H1 (cell line): Measurements from ENCODE around the gene MAGI2. TPM values are rescaled to one million over a fixed set of nuclear protein-coding genes. Genes with fewer than 3 reads are reported as not detected.

Experiments used
- CTCF ChIA-PET: fragments of 300-600 bp; sonication (Branson Sonifier 250); formaldehyde crosslinking; loops from one replicate; lab custom pipeline; 2021; ENCODE audit not compliant: partially characterized antibody; lab: Charles Lee
- POLR2A ChIA-PET: fragments of 300-600 bp; sonication (Branson Sonifier 250); formaldehyde crosslinking; loops from one replicate; lab custom pipeline; 2021; ENCODE audit warnings: inconsistent platforms; ENCODE audit not compliant: partially characterized antibody; lab: Charles Lee
- DNase-seq, 2 experiments: peaks; one replicate each; pipeline versions ENCODE4 v3.0.0 to v3.0.0-alpha.2; 2010 to 2022; ENCODE audit warnings: low spot score in 2 of 2, low read depth in 1 of 2, mixed read lengths in 1 of 2
- FAIRE-seq: peaks from 2 replicates; lab custom pipeline; 2011; peaks lifted over from hg19 to GRCh38; lab: Jason Lieb, UNC
- H2AFZ ChIP-seq: 2 replicates; pipeline ENCODE4 v1.8.1; 2012; ENCODE audit warnings: low read length, inconsistent platforms
- H2AK5ac ChIP-seq: 2 replicates; pipeline ENCODE4 v1.6.1; 2013; ENCODE audit warnings: low read depth, low read length
- H2BK120ac ChIP-seq: replicated peaks from 2 replicates; pipeline ENCODE3; 2013; ENCODE audit warnings: low read depth, low read length, inconsistent platforms
- H2BK12ac ChIP-seq: 2 replicates; pipeline ENCODE4 v1.6.1; 2013; ENCODE audit warnings: low read depth, low read length
- H2BK15ac ChIP-seq: 2 replicates; pipeline ENCODE4 v1.6.1; 2013; ENCODE audit warnings: low read length
- H2BK20ac ChIP-seq: 2 replicates; pipeline ENCODE4 v1.6.1; 2013; ENCODE audit warnings: low read length
- H2BK5ac ChIP-seq: 2 replicates; pipeline ENCODE4 v1.6.1; 2013; ENCODE audit warnings: low read depth, low read length
- H3K14ac ChIP-seq: 2 replicates; pipeline ENCODE4 v1.6.1; 2013; ENCODE audit warnings: inconsistent platforms; ENCODE audit not compliant: insufficient read length
- H3K18ac ChIP-seq: 2 replicates; pipeline ENCODE4 v1.6.1; 2013; ENCODE audit warnings: low read length; ENCODE audit errors: extremely low read depth
- H3K23ac ChIP-seq: 2 replicates; pipeline ENCODE4 v1.6.1; 2013; ENCODE audit warnings: inconsistent platforms; ENCODE audit not compliant: insufficient read length
- H3K23me2 ChIP-seq: 2 replicates; pipeline ENCODE4 v1.6.1; 2013; ENCODE audit warnings: low read depth, low read length
- H3K27ac ChIP-seq: 2 replicates; pipeline ENCODE4 v1.6.1; 2011; ENCODE audit warnings: low read depth, low read length, inconsistent platforms
- H3K27me3 ChIP-seq, 4 experiments: replicated peaks in 1 of 4; 1 replicate in 1 of 4; 2 replicates in 3 of 4; pipeline versions ENCODE4 v1.6.1 to v1.8.1; 2011 to 2013; ENCODE audit warnings: low read length in 3 of 4, mild to moderate bottlenecking in 3 of 4, inconsistent platforms in 2 of 4, mixed read lengths in 2 of 4, moderate library complexity in 1 of 4; ENCODE audit not compliant: control insufficient read depth in 3 of 4, insufficient read depth in 3 of 4; ENCODE audit errors: extremely low read depth in 1 of 4
- H3K36me3 ChIP-seq, 4 experiments: 2 replicates each; pipeline versions ENCODE4 v1.6.1 to v1.8.1; 2011 to 2013; ENCODE audit warnings: mild to moderate bottlenecking in 4 of 4, low read length in 3 of 4, moderate library complexity in 2 of 4, control low read depth in 1 of 4, inconsistent platforms in 1 of 4; ENCODE audit not compliant: insufficient read depth in 4 of 4, control insufficient read depth in 2 of 4
- H3K4ac ChIP-seq: replicated peaks from 2 replicates; pipeline ENCODE3; 2013; ENCODE audit warnings: low read length, low read depth, mixed read lengths, inconsistent platforms; ENCODE audit not compliant: insufficient read length
- H3K4me1 ChIP-seq, 4 experiments: replicated peaks in 1 of 4; 1 replicate in 1 of 4; 2 replicates in 3 of 4; pipeline versions ENCODE4 v1.6.1 to v1.8.1; 2011 to 2013; ENCODE audit warnings: low read length in 3 of 4, inconsistent platforms in 2 of 4, mixed read lengths in 1 of 4; ENCODE audit not compliant: insufficient read depth in 4 of 4, control insufficient read depth in 3 of 4
- H3K4me2 ChIP-seq, 2 experiments: 2 replicates each; pipeline versions ENCODE4 v1.6.1 to v1.8.1; 2011 to 2013; ENCODE audit warnings: low read depth in 2 of 2, low read length in 2 of 2, control low read depth in 1 of 2, inconsistent platforms in 1 of 2, mild to moderate bottlenecking in 1 of 2; ENCODE audit not compliant: insufficient read depth in 1 of 2
- H3K4me3 ChIP-seq, 4 experiments: fragments of 200-600, 300-600 bp in 1 of 4; sonication (generic), shearing (Covaris generic), sonication (Bioruptor Twin) in 1 of 4; 2 replicates each; pipeline versions ENCODE4 v1.5.1 to v1.8.1; 2011 to 2016; ENCODE audit warnings: low read length in 4 of 4, low read depth in 3 of 4, control low read depth in 2 of 4, inconsistent platforms in 2 of 4, mild to moderate bottlenecking in 2 of 4, mixed read lengths in 1 of 4, moderate library complexity in 1 of 4; ENCODE audit not compliant: insufficient read depth in 2 of 4; ENCODE audit errors: extremely low read depth in 1 of 4
- H3K56ac ChIP-seq: replicated peaks from 2 replicates; pipeline ENCODE3; 2013; ENCODE audit warnings: low read depth, mild to moderate bottlenecking, mixed read lengths, low read length, inconsistent platforms; ENCODE audit not compliant: insufficient read length
- H3K79me1 ChIP-seq: 2 replicates; pipeline ENCODE4 v1.6.1; 2013; ENCODE audit warnings: low read depth, low read length, control low read depth
- H3K79me2 ChIP-seq, 2 experiments: 2 replicates each; pipeline versions ENCODE4 v1.6.1 to v1.8.1; 2012 to 2013; ENCODE audit warnings: low read length in 2 of 2, mild to moderate bottlenecking in 2 of 2, inconsistent platforms in 1 of 2; ENCODE audit not compliant: insufficient read depth in 2 of 2, control insufficient read depth in 1 of 2
- H3K9ac ChIP-seq, 4 experiments: replicated peaks in 1 of 4; 1 replicate in 1 of 4; 2 replicates in 3 of 4; pipeline versions ENCODE4 v1.6.1 to v1.8.1; 2011 to 2013; ENCODE audit warnings: low read depth in 3 of 4, low read length in 3 of 4, control low read depth in 2 of 4, mild to moderate bottlenecking in 2 of 4, moderate library complexity in 2 of 4, inconsistent platforms in 1 of 4; ENCODE audit errors: extremely low read depth in 1 of 4
- H3K9me3 ChIP-seq, 2 experiments: 2 replicates each; pipeline versions ENCODE4 v1.6.1 to v1.8.1; 2012 to 2013; ENCODE audit warnings: mild to moderate bottlenecking in 2 of 2, moderate library complexity in 2 of 2, control low read depth in 1 of 2, inconsistent platforms in 1 of 2, low read depth in 1 of 2, low read length in 1 of 2, mixed read lengths in 1 of 2; ENCODE audit not compliant: insufficient read depth in 2 of 2
- H4K20me1 ChIP-seq, 2 experiments: replicated peaks in 1 of 2; 2 replicates each; pipeline versions ENCODE3 to v1.8.1; 2011 to 2013; ENCODE audit warnings: inconsistent platforms in 2 of 2, low read length in 2 of 2, mild to moderate bottlenecking in 1 of 2; ENCODE audit not compliant: insufficient read depth in 2 of 2, control insufficient read depth in 1 of 2
- H4K5ac ChIP-seq: 2 replicates; pipeline ENCODE4 v1.6.1; 2013; ENCODE audit warnings: low read length, low read depth, mixed read lengths, inconsistent platforms; ENCODE audit not compliant: insufficient read length
- H4K8ac ChIP-seq: 2 replicates; pipeline ENCODE4 v1.8.0; 2013; ENCODE audit warnings: mild to moderate bottlenecking, moderate library complexity, low read length, inconsistent platforms; ENCODE audit not compliant: insufficient read depth; ENCODE audit errors: extremely low read depth
- H4K91ac ChIP-seq: replicated peaks from 2 replicates; pipeline ENCODE3; 2013; ENCODE audit warnings: low read length, mixed read lengths, inconsistent platforms; ENCODE audit not compliant: insufficient read length
- ASH2L ChIP-seq: fragments of 200-600, 300-600 bp; sonication (generic); IDR thresholded peaks from one replicate; pipeline ENCODE4 v1.7.1; 2017; ENCODE audit warnings: low read length
- BCL11A ChIP-seq, 2 experiments: IDR thresholded peaks; one replicate each; pipeline ENCODE4 v1.6.1; 2011; ENCODE audit warnings: low read depth in 2 of 2, low read length in 2 of 2, mild to moderate bottlenecking in 2 of 2
- CBX5 ChIP-seq: fragments of 300-800, 300-1000 bp; sonication (generic); IDR thresholded peaks from 2 replicates; pipeline ENCODE4 v1.7.1; 2016; ENCODE audit warnings: antibody characterized with exemption, low read length, low read depth
- CREB1 ChIP-seq: IDR thresholded peaks from 2 replicates; pipeline ENCODE4 v1.6.1; 2012; ENCODE audit warnings: inconsistent platforms
- E2F6 ChIP-seq: IDR thresholded peaks from 2 replicates; pipeline ENCODE4 v1.6.1; 2012; ENCODE audit warnings: inconsistent platforms
- GTF2F1 ChIP-seq: IDR thresholded peaks from 2 replicates; pipeline ENCODE4 v1.6.1; 2012; ENCODE audit warnings: low read depth, low read length, improper control_type of control experiment, borderline replicate concordance
- POU5F1 ChIP-seq: IDR thresholded peaks from 2 replicates; pipeline ENCODE4 v1.6.1; 2011; ENCODE audit warnings: low read depth, mild to moderate bottlenecking, low read length, moderate library complexity
- RAD21 ChIP-seq, 2 experiments: IDR thresholded peaks in 1 of 2; conservative IDR thresholded peaks in 1 of 2; 2 replicates each; pipeline ENCODE4 v1.6.1; 2011; ENCODE audit warnings: low read depth in 2 of 2, low read length in 2 of 2, improper control_type of control experiment in 1 of 2, inconsistent platforms in 1 of 2, mild to moderate bottlenecking in 1 of 2, moderate library complexity in 1 of 2
- RBBP5 ChIP-seq: IDR thresholded peaks from 2 replicates; pipeline ENCODE4 v1.7.1; 2012; ENCODE audit warnings: low read depth, mild to moderate bottlenecking, inconsistent platforms, low read length, moderate library complexity, borderline replicate concordance
- SIN3A ChIP-seq, 2 experiments: IDR thresholded peaks in 1 of 2; conservative IDR thresholded peaks in 1 of 2; 2 replicates each; pipeline ENCODE4 v1.6.1; 2011 to 2012; ENCODE audit warnings: low read length in 2 of 2, improper control_type of control experiment in 1 of 2, low read depth in 1 of 2, mild to moderate bottlenecking in 1 of 2
- SP2 ChIP-seq: IDR thresholded peaks from 2 replicates; pipeline ENCODE4 v1.6.1; 2012; ENCODE audit warnings: mild to moderate bottlenecking, low read length, inconsistent platforms
- TAF1 ChIP-seq: IDR thresholded peaks from 2 replicates; pipeline ENCODE4 v1.6.1; 2011; ENCODE audit warnings: mild to moderate bottlenecking, low read depth, low read length
- YY1 ChIP-seq: IDR thresholded peaks from 2 replicates; pipeline ENCODE4 v1.6.1; 2011; ENCODE audit warnings: low read depth, mild to moderate bottlenecking, low read length
- WGBS, 2 experiments: shearing (Covaris generic) in 1 of 2; methylation state at CpG; one replicate each; pipeline versions ENCODE4 v1.1.6 to v1.1.7; 2013 to 2015; ENCODE audit warnings: low lambda C conversion rate in 2 of 2, mixed read lengths in 2 of 2, inconsistent platforms in 1 of 2, low coverage in 1 of 2, missing lambda C conversion rate in 1 of 2; ENCODE audit not compliant: insufficient replicate concordance in 2 of 2, insufficient coverage in 1 of 2, insufficient read length in 1 of 2; ENCODE audit errors: extremely low coverage in 1 of 2, missing lambda C conversion rate in 1 of 2; 5-methylcytosine and 5-hydroxymethylcytosine counted together
- polyA plus RNA-seq, 7 experiments: library from polyadenylated mRNA; depleted of rRNA in 3 of 7; stranded (reverse) in 5 of 7; unstranded in 2 of 7; fragments of >200 nt in 5 of 7; fragments of 200-250 nt in 2 of 7; gene quantifications; 1 replicate in 5 of 7; 2 replicates in 1 of 7; 4 replicates in 1 of 7; pipeline versions ENCODE4 v1.2.1 to v1.2.3, GENCODE V29; 2011 to 2013; ENCODE audit warnings: missing spikeins in 2 of 7, mixed read lengths in 2 of 7
- total RNA-seq: library from RNA; stranded (reverse); fragmentation: NEBNext Ultra II Directional; extraction: Animal tissue kit (Norgen Biotek cat#: 25700); gene quantifications from 2 replicates; pipeline ENCODE4 v1.2.1, GENCODE V29; 2021

Gene MAGI2
- total and polyA plus RNA-seq, 2 of the 8 experiments (the other 6 are each of a cell fraction or from before 2014, with no cell fraction given): 6.0 to 27.3 TPM

- Histone ChIP-seq H3K23me2 (no peaks in the 10 kb centered on the region), H3K27me3 (no peaks in the 10 kb centered on the region), H4K91ac (no peak overlapping the region), H3K36me3 (no peaks in the 10 kb centered on the region), H3K14ac (no peak overlapping the region), H2BK5ac (no peak overlapping the region), H2BK120ac (no peak overlapping the region), H3K79me1 (no peaks in the 10 kb centered on the region), H2BK20ac (no peak overlapping the region), H2BK12ac (no peak overlapping the region), H2BK15ac (no peak overlapping the region), H4K8ac (no peak overlapping the region), H2AFZ (no peak overlapping the region), H3K56ac (no peak overlapping the region), H4K20me1 (no peaks in the 10 kb centered on the region), H3K27ac (no peak overlapping the region), H3K4me2 (no peak overlapping the region), H2AK5ac (no peak overlapping the region), H3K4ac (no peak overlapping the region), H3K4me1 (no peaks in the 10 kb centered on the region), H3K79me2 (no peaks in the 10 kb centered on the region), H3K9ac (no peak overlapping the region), H3K4me3 (no peak overlapping the region), H4K5ac (no peak overlapping the region), H3K23ac (no peak overlapping the region), H3K18ac (no peak overlapping the region), H3K9me3 (no peaks in the 10 kb centered on the region)
- ChIA-PET CTCF (interaction anchor here (0.8 to 1.9 kb wide), 3 partner anchors 13 to 82 kb away, joined by 3 to 6 read pairs (median 5); no protein-coding TSS in a partner anchor), POLR2A (no interaction called here)
- FAIRE-seq: no peak
- no peak for DNase-seq
- 91% methylated on average over 2 of the region's 2 CpGs; no CpG with 5 or more reads in 1 of the 2 experiments for WGBS, 2 experiments
- TF ChIP-seq SIN3A (conservative IDR thresholded peaks at IDR 0.05 in 1 of 2, IDR thresholded peaks at IDR 0.05 in 1 of 2; ENCODE audit: low read depth in 1 of 2, low read length in 2 of 2) (no peak), E2F6 (no peak), SP2 (no peak), CBX5 (no peak), GTF2F1 (no peak), POU5F1 (no peak), TAF1 (no peak), RAD21 (IDR thresholded peaks at IDR 0.05 in 1 of 2, conservative IDR thresholded peaks at IDR 0.05 in 1 of 2; ENCODE audit: low read depth in 2 of 2, low read length in 2 of 2) (no peak), CREB1 (no peak), BCL11A (IDR thresholded peaks at IDR 0.05; ENCODE audit: low read depth in 2 of 2, low read length in 2 of 2) (no peak), RBBP5 (no peak), ASH2L (no peak), YY1 (no peak)
These were observed 99.6 kb downstream of the MAGI2 start for GRCh38 chr7:79353720-79354468.
